Esophagus muscularis mucosa (tissue), 4 donors: ENCODE measurements around the gene BCL2L1. TPM values are rescaled to one million over a fixed set of nuclear protein-coding genes. Genes with fewer than 3 reads are reported as not detected.

ENCODE experiments used
- DNase-seq: peaks from one replicate; pipeline ENCODE4 v3.0.0-alpha.2; 2017; ENCODE audit errors: extremely low spot score
- H3K27ac ChIP-seq, 4 donors: fragments of 200-600 bp; sonication (generic); replicated peaks in 1 of 4; 1 replicate in 3 of 4; 2 replicates in 1 of 4; pipeline ENCODE4 v1.5.1; 2016 to 2019; ENCODE audit warnings: mild to moderate bottlenecking in 1 of 4
- H3K27me3 ChIP-seq, 4 donors: fragments of 200-600 bp; sonication (generic); one replicate each; pipeline versions ENCODE4 v1.5.1 to v1.6.0; 2016 to 2019
- H3K36me3 ChIP-seq, 4 donors: fragments of 200-600 bp; sonication (generic); one replicate each; pipeline ENCODE4 v1.5.1; 2016 to 2019
- H3K4me1 ChIP-seq, 4 donors: fragments of 200-600 bp; sonication (generic); one replicate each; pipeline ENCODE4 v1.5.1; 2016 to 2019
- H3K4me3 ChIP-seq, 4 donors: fragments of 200-600 bp; sonication (generic); 1 replicate in 2 of 4; 2 replicates in 2 of 4; pipeline ENCODE4 v1.5.1; 2016 to 2019; ENCODE audit warnings: mild to moderate bottlenecking in 4 of 4, moderate library complexity in 1 of 4
- H3K9me3 ChIP-seq, 4 donors: fragments of 200-600 bp; sonication (generic); 1 replicate in 3 of 4; 2 replicates in 1 of 4; pipeline ENCODE4 v1.5.1; 2016 to 2019
- EP300 ChIP-seq: sonication (generic); formaldehyde crosslinking; IDR thresholded peaks from one replicate; pipeline ENCODE4 v1.6.1; 2017; ENCODE audit warnings: antibody characterized with exemption
- POLR2A ChIP-seq: fragments of 450-650 bp; IDR thresholded peaks from one replicate; pipeline ENCODE4 v1.6.1; 2017; ENCODE audit warnings: antibody characterized with exemption, moderate library complexity, mild to moderate bottlenecking, low read depth
- POLR2AphosphoS5 ChIP-seq, 2 donors: sonication (generic); formaldehyde crosslinking; IDR thresholded peaks; one replicate each; pipeline ENCODE4 v1.6.1; 2017; ENCODE audit warnings: antibody characterized with exemption in 2 of 2
- WGBS: methylation state at CpG from one replicate; pipeline ENCODE4 v1.1.5; 2018; 5-methylcytosine and 5-hydroxymethylcytosine counted together
- intact Hi-C: fragments of 100-400 bp; cut with DNase I; formaldehyde crosslinking; loops from one replicate; pipeline ENCODE4 v1.15.1; 2023
- total RNA-seq, 4 donors: library from RNA; depleted of rRNA; stranded (reverse); fragments of >200 nt; gene quantifications; one replicate each; pipeline versions ENCODE4 v1.1.0 to v1.2.1, GENCODE V29; 2016
- TF ChIP-seq, protein P1 (sequence below), 3 experiments: fragments of 200-600 bp in 2 of 3; fragments of 450-650 bp in 1 of 3; sonication (generic) in 2 of 3; IDR thresholded peaks; one replicate each; pipeline ENCODE4 v1.5.1; 2017 to 2019; ENCODE audit warnings: antibody characterized with exemption in 3 of 3, mild to moderate bottlenecking in 2 of 3, moderate library complexity in 1 of 3

BCL2L1 gene
- total RNA-seq, 4 donors from 2014 or later = 94.3 to 181 (median 140) TPM

DNA sequence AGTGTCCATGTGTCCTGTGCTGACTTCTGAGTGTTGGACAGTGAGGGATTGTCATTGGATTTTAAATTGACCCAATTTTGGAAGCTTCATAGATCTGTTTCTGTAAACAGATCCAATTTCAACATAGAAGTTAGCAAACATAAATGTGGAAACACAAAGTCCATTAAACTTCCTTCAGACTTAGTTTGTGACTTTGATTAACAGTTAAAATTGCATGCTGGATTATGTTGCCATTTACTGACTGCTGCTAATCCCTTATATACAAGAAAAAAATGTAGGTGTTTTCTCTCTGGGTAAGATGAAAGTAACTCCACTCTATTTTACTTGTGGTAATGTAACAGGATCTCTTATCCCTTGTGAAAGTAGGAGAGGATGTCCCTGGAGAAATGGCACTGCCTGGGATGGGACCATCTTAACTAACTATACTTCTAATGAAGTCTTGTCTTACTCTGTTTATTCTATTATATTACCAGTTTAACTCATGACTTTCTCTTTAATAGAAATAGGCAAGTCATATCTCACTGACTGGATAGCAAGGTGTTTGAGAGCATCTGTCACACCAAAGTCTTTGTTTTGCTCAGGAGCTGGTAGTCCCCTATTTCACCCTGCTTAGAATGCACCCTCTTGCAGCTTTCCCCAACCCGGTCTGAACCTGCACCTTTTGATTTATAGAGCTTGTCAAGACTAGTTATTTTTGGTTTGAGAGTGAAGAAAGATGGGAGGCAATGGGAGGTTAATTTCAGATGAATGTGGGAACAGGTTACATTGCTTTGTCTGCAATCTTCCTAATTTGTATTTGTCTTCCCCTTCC lies 23.6 kb upstream of the BCL2L1 start:
- Histone ChIP-seq H3K36me3 (no peaks in the 10 kb centered on the region), H3K27me3 (no peaks in the 10 kb centered on the region), H3K27ac (no peak overlapping the region), H3K9me3 (no peaks in the 10 kb centered on the region), H3K4me1 (no peaks in the 10 kb centered on the region), H3K4me3 (no peak overlapping the region)
- intact Hi-C loops = no loop called here
- DNase-seq = no peak
- 15% methylated on average over 1 of the region's 1 CpG for WGBS
- TF ChIP-seq POLR2AphosphoS5 (IDR thresholded peaks at IDR 0.05) (no peak), POLR2A (no peak), EP300 (no peak)
- TF ChIP-seq, protein P1, sequence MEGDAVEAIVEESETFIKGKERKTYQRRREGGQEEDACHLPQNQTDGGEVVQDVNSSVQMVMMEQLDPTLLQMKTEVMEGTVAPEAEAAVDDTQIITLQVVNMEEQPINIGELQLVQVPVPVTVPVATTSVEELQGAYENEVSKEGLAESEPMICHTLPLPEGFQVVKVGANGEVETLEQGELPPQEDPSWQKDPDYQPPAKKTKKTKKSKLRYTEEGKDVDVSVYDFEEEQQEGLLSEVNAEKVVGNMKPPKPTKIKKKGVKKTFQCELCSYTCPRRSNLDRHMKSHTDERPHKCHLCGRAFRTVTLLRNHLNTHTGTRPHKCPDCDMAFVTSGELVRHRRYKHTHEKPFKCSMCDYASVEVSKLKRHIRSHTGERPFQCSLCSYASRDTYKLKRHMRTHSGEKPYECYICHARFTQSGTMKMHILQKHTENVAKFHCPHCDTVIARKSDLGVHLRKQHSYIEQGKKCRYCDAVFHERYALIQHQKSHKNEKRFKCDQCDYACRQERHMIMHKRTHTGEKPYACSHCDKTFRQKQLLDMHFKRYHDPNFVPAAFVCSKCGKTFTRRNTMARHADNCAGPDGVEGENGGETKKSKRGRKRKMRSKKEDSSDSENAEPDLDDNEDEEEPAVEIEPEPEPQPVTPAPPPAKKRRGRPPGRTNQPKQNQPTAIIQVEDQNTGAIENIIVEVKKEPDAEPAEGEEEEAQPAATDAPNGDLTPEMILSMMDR (IDR thresholded peaks at IDR 0.05) = no peak

- WGBS = 82% methylated on average over 1 of the region's 1 CpG
- H3K4me1 ChIP-seq = peaks cover 5 to 12% (median 11%) of the 10 kb centered on the region in 4 donors
- no peaks in the 10 kb centered on the region for H3K9me3 ChIP-seq
- no peaks in the 10 kb centered on the region for H3K36me3 ChIP-seq
- H3K27ac ChIP-seq = no peak overlapping the region
- intact Hi-C loops = no loop called here
- DNase-seq = no peak
- no peaks in the 10 kb centered on the region for H3K27me3 ChIP-seq
- TF ChIP-seq, protein P1 (IDR thresholded peaks at IDR 0.05) = no peak
- no peak for TF ChIP-seq EP300
- TF ChIP-seq POLR2AphosphoS5 (IDR thresholded peaks at IDR 0.05) = no peak
- no peak for TF ChIP-seq POLR2A
- H3K4me3 ChIP-seq = no peak overlapping the region
Measured at GRCh38 chr20:31740656-31741323, 18.1 kb upstream of the BCL2L1 start.

- TF ChIP-seq POLR2AphosphoS5 (IDR thresholded peaks at IDR 0.05) (no peak), EP300 (no peak), POLR2A (no peak)
- TF ChIP-seq, protein P1 (IDR thresholded peaks at IDR 0.05) = no peak
- Histone ChIP-seq H3K4me1 (peaks cover 5 to 12% (median 11%) of the 10 kb centered on the region in 4 donors), H3K27me3 (no peaks in the 10 kb centered on the region), H3K9me3 (no peaks in the 10 kb centered on the region), H3K4me3 (no peak overlapping the region), H3K36me3 (no peaks in the 10 kb centered on the region), H3K27ac (no peak overlapping the region)
- WGBS = 0% methylated on average over 1 of the region's 1 CpG
- no peak for DNase-seq
- intact Hi-C loops = no loop called here
Measured at GRCh38 chr20:31740208-31740607, 17.5 kb upstream of the BCL2L1 start.

DNA sequence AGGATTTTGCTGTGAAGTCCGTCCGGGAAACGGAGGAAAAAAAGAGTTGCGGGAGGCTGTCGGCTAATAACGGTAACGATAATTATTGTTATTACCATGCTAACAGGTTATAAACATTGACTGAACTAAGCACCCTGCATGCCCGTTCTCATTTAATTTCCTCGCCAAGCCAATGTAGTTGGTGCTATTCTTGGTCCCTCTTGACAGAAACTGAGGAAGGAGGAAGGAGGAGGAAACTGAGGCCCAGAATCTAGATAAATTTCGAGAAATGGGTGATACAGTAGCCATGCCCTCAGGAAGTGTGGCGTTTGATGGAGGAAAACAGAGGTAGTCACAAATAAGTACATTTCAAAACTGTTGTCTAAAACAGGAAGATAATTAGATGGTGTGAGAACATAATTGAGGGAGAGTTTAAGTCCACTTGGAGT lies 16.9 kb upstream of the BCL2L1 start:
- TF ChIP-seq POLR2A (no peak), POLR2AphosphoS5 (IDR thresholded peaks at IDR 0.05) (no peak)
- Histone ChIP-seq H3K27ac (peak overlapping the region in 3 of 4 donors; percentile 63 to 84 (median 78)), H3K36me3 (no peaks in the 10 kb centered on the region), H3K27me3 (no peaks in the 10 kb centered on the region), H3K4me1 (peaks cover 5 to 12% (median 11%) of the 10 kb centered on the region in 4 donors), H3K4me3 (peak overlapping the region; percentile 61 to 77 (median 73)), H3K9me3 (no peaks in the 10 kb centered on the region)
- WGBS = under 1% methylated on average over 11 of the region's 11 CpGs
- intact Hi-C loops = no loop called here
- no peak for DNase-seq
